ENCODE measurements around the gene SLCO3A1.

SLCO3A1 gene

GRCh38 chr15:92122259-92122658 lies 268.8 kb downstream of the SLCO3A1 start:
- no peak for TF ChIP-seq CTCF (IDR thresholded peaks at IDR 0.05; ENCODE audit: extremely low read depth, missing control alignments)
- no peak for DNase-seq (ENCODE audit: low spot score)

GRCh38 chr15:92123962-92124656 lies 270.6 kb downstream of the SLCO3A1 start:
- no peak for DNase-seq (ENCODE audit: low spot score)

GRCh38 chr15:92124657-92125010 lies 271.1 kb downstream of the SLCO3A1 start:
- no peak for DNase-seq (ENCODE audit: low spot score)
- TF ChIP-seq CTCF (IDR thresholded peaks at IDR 0.05; ENCODE audit: extremely low read depth, missing control alignments) = no peak

More at GRCh38 chr15:92123962-92124656, 270.6 kb downstream of the SLCO3A1 start:
- no peak for TF ChIP-seq CTCF (IDR thresholded peaks at IDR 0.05; ENCODE audit: extremely low read depth, missing control alignments)

GRCh38 chr15:92128788-92129187 lies 275.3 kb downstream of the SLCO3A1 start:
- TF ChIP-seq CTCF (IDR thresholded peaks at IDR 0.05; ENCODE audit: extremely low read depth, missing control alignments) = no peak
- DNase-seq (ENCODE audit: low spot score) = no peak

GRCh38 chr15:92130244-92130643 lies 276.7 kb downstream of the SLCO3A1 start:
- DNase-seq (ENCODE audit: low spot score) = no peak
- TF ChIP-seq CTCF (IDR thresholded peaks at IDR 0.05; ENCODE audit: extremely low read depth, missing control alignments) = no peak

- DNase-seq (ENCODE audit: low spot score) = no peak
- no peak for TF ChIP-seq CTCF (IDR thresholded peaks at IDR 0.05; ENCODE audit: extremely low read depth, missing control alignments)
Observed at GRCh38 chr15:92130906-92131305, 277.4 kb downstream of the SLCO3A1 start.

- DNase-seq (ENCODE audit: low spot score) = no peak
Observed at GRCh38 chr15:92132982-92133755, 279.7 kb downstream of the SLCO3A1 start.

More at GRCh38 chr15:92132982-92133755, 279.7 kb downstream of the SLCO3A1 start:
- TF ChIP-seq CTCF (IDR thresholded peaks at IDR 0.05; ENCODE audit: extremely low read depth, missing control alignments) = no peak

Data from GM20000 (cell line).